ENCODE data around the gene S100A11.

Gene S100A11

GRCh38 chr1:152001631-152002584 is 34.9 kb downstream of the S100A11 start:
- DNase-seq (ENCODE audit: low read depth in 2 of 2), result peak; percentile 47 to 58

- no peak for DNase-seq (ENCODE audit: low read depth in 2 of 2)
Observed at GRCh38 chr1:152000964-152001630, 35.7 kb downstream of the S100A11 start.

- no peak for DNase-seq (ENCODE audit: low read depth in 2 of 2)
Observed at GRCh38 chr1:151998611-151999362, 38.0 kb downstream of the S100A11 start.

GRCh38 chr1:151997284-151997570 is 39.6 kb downstream of the S100A11 start:
- DNase-seq (ENCODE audit: low read depth in 2 of 2), result no peak

GRCh38 chr1:151995774-151996173 is 41.0 kb downstream of the S100A11 start:
- DNase-seq (ENCODE audit: low read depth in 2 of 2), result no peak

GRCh38 chr1:151994956-151995355 is 41.8 kb downstream of the S100A11 start:
- DNase-seq (ENCODE audit: low read depth in 2 of 2), result no peak

GRCh38 chr1:151993734-151994496 is 42.9 kb downstream of the S100A11 start, which contains the start of gene S100A10:
TSS of gene S100A10 (minus strand) at chr1:151993859. CDS start at chr1:151986230, 7,629 bp downstream.
- peak; percentile 46 to 68 for DNase-seq (ENCODE audit: low read depth in 2 of 2)

GRCh38 chr1:151993084-151993733 is 43.6 kb downstream of the S100A11 start:
- no peak for DNase-seq (ENCODE audit: low read depth in 2 of 2)

GRCh38 chr1:151992303-151993083 is 44.3 kb downstream of the S100A11 start:
- DNase-seq (ENCODE audit: low read depth in 2 of 2), result no peak

- no peak for DNase-seq (ENCODE audit: low read depth in 2 of 2)
Observed at GRCh38 chr1:151991663-151992302, 45.0 kb downstream of the S100A11 start.

GRCh38 chr1:151990856-151991198 is 46.0 kb downstream of the S100A11 start:
- no peak for DNase-seq (ENCODE audit: low read depth in 2 of 2)

GRCh38 chr1:151990058-151990855 is 46.5 kb downstream of the S100A11 start:
- DNase-seq (ENCODE audit: low read depth in 2 of 2), result no peak

GRCh38 chr1:151989211-151989862 is 47.5 kb downstream of the S100A11 start:
- no peak for DNase-seq (ENCODE audit: low read depth in 2 of 2)

GRCh38 chr1:151988405-151988923 is 48.3 kb downstream of the S100A11 start:
- no peak for DNase-seq (ENCODE audit: low read depth in 2 of 2)

GRCh38 chr1:151986501-151987190 is 50.2 kb downstream of the S100A11 start:
- DNase-seq (ENCODE audit: low read depth in 2 of 2), result no peak

GRCh38 chr1:151985768-151986167 is 51.0 kb downstream of the S100A11 start:
- DNase-seq (ENCODE audit: low read depth in 2 of 2), result no peak

GRCh38 chr1:151985270-151985669 is 51.5 kb downstream of the S100A11 start:
- no peak for DNase-seq (ENCODE audit: low read depth in 2 of 2)
